Endodermal cell (in vitro differentiated cells): Measurements from ENCODE around the gene NUP42. TPM values are rescaled to one million over a fixed set of nuclear protein-coding genes. Genes with fewer than 3 reads are reported as not detected.

ENCODE experiments used
- DNase-seq: peaks from one replicate; pipeline ENCODE4 v3.0.0-alpha.2; 2017
- H3K27ac ChIP-seq: 2 replicates; pipeline ENCODE4 v1.5.1; 2013; ENCODE audit warnings: mild to moderate bottlenecking, low read depth, low read length, moderate library complexity
- H3K27me3 ChIP-seq: 2 replicates; pipeline ENCODE4 v1.6.1; 2013; ENCODE audit warnings: mild to moderate bottlenecking, low read length, moderate library complexity; ENCODE audit not compliant: insufficient read depth, control insufficient read depth, poor library complexity, severe bottlenecking
- H3K36me3 ChIP-seq: 2 replicates; pipeline ENCODE4 v1.7.0; 2013; ENCODE audit warnings: mild to moderate bottlenecking, low read length, moderate library complexity; ENCODE audit not compliant: control insufficient read depth, insufficient read depth
- H3K4me1 ChIP-seq: one replicate; pipeline ENCODE4 v1.7.0; 2013; ENCODE audit warnings: low read length; ENCODE audit not compliant: control insufficient read depth, insufficient read depth
- H3K4me3 ChIP-seq: 2 replicates; pipeline ENCODE4 v1.5.1; 2013; ENCODE audit warnings: mild to moderate bottlenecking, low read length, moderate library complexity
- H3K9ac ChIP-seq: 2 replicates; pipeline ENCODE4 v1.6.1; 2013; ENCODE audit warnings: mild to moderate bottlenecking, low read length, moderate library complexity; ENCODE audit not compliant: poor library complexity, severe bottlenecking; ENCODE audit errors: extremely low read depth
- H3K9me3 ChIP-seq: 2 replicates; pipeline ENCODE4 v1.6.1; 2013; ENCODE audit warnings: mild to moderate bottlenecking, low read length, moderate library complexity; ENCODE audit not compliant: control insufficient read depth
- H3K27ac Mint-ChIP-seq: 2 replicates; pipeline ENCODE4 v1.8.0; 2020; ENCODE audit warnings: mixed read lengths
- H3K27me3 Mint-ChIP-seq: 2 replicates; pipeline ENCODE4 v1.8.0; 2021; ENCODE audit warnings: mild to moderate bottlenecking, mixed read lengths; ENCODE audit not compliant: insufficient read depth
- H3K36me3 Mint-ChIP-seq: 2 replicates; pipeline ENCODE4 v1.8.0; 2020; ENCODE audit warnings: low read depth, mixed read lengths
- H3K4me1 Mint-ChIP-seq: 2 replicates; pipeline ENCODE4 v1.8.0; 2020; ENCODE audit warnings: mixed read lengths
- H3K4me3 Mint-ChIP-seq: 2 replicates; pipeline ENCODE4 v1.8.0; 2020; ENCODE audit warnings: mild to moderate bottlenecking, moderate library complexity, mixed read lengths
- H3K9me3 Mint-ChIP-seq: 2 replicates; pipeline ENCODE4 v1.8.0; 2020; ENCODE audit warnings: mild to moderate bottlenecking, mixed read lengths
- WGBS, 2 experiments: methylation state at CpG; one replicate each; pipeline versions ENCODE4 v1.1.5 to v1.1.7; 2013; ENCODE audit warnings: missing lambda C conversion rate in 2 of 2, mixed read lengths in 1 of 2; ENCODE audit not compliant: insufficient coverage in 1 of 2, insufficient read length in 1 of 2; 5-methylcytosine and 5-hydroxymethylcytosine counted together
- total RNA-seq, 2 donors: library from RNA; stranded (reverse); fragmentation: NEBNext Ultra II Directional in 1 of 2; extraction: Animal tissue kit (Norgen Biotek cat#: 25700) in 1 of 2; gene quantifications; 2 replicates in 1 of 2; 3 replicates in 1 of 2; pipeline ENCODE4 v1.2.1, GENCODE V29; 2021
- TF ChIP-seq, protein P1 (sequence below): fragments of 200-600 bp; sonication (generic); conservative IDR thresholded peaks from 2 replicates; pipeline ENCODE4 v1.5.0; 2021; ENCODE audit warnings: antibody characterized with exemption, mild to moderate bottlenecking

The NUP42 gene
- total RNA-seq, 2 donors from 2014 or later: 26.3 to 31.3 TPM

DNA sequence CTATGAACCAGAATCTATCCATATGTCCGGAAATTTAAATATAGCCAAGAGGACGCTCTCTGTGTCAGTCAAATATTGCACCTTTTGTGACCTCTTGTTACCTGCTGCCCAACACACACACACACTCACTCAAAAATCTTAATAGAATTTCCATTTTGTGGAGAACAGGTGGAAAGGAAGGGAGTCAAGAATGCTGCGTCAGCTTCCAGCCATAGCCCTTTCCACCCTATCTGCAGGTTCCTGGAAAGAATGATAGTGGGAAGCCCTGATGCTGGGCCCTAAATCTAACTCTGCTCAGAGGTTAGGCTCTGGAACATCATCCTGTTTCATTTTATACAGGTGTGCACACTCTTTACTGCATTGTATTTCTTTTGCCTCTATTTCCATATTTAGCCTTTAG is 55.2 kb downstream of the NUP42 start:
- DNase-seq: no peak
- Histone ChIP-seq H3K4me1 (no peaks in the 10 kb centered on the region), H3K36me3 (no peaks in the 10 kb centered on the region), H3K27me3 (no peaks in the 10 kb centered on the region), H3K27ac (no peak overlapping the region), H3K4me3 (no peak overlapping the region), H3K9me3 (no peaks in the 10 kb centered on the region), H3K9ac (no peak overlapping the region)
- Mint-ChIP-seq H3K9me3 (no peaks in the 10 kb centered on the region), H3K27me3 (no peaks in the 10 kb centered on the region), H3K27ac (no peak overlapping the region), H3K36me3 (no peaks in the 10 kb centered on the region), H3K4me1 (peaks cover 9% of the 10 kb centered on the region), H3K4me3 (no peak overlapping the region)
- TF ChIP-seq, protein P1, sequence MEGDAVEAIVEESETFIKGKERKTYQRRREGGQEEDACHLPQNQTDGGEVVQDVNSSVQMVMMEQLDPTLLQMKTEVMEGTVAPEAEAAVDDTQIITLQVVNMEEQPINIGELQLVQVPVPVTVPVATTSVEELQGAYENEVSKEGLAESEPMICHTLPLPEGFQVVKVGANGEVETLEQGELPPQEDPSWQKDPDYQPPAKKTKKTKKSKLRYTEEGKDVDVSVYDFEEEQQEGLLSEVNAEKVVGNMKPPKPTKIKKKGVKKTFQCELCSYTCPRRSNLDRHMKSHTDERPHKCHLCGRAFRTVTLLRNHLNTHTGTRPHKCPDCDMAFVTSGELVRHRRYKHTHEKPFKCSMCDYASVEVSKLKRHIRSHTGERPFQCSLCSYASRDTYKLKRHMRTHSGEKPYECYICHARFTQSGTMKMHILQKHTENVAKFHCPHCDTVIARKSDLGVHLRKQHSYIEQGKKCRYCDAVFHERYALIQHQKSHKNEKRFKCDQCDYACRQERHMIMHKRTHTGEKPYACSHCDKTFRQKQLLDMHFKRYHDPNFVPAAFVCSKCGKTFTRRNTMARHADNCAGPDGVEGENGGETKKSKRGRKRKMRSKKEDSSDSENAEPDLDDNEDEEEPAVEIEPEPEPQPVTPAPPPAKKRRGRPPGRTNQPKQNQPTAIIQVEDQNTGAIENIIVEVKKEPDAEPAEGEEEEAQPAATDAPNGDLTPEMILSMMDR: no peak
- WGBS, 2 experiments: 88 to 89% methylated on average over 1 to 3 of the region's 3 CpGs

DNA sequence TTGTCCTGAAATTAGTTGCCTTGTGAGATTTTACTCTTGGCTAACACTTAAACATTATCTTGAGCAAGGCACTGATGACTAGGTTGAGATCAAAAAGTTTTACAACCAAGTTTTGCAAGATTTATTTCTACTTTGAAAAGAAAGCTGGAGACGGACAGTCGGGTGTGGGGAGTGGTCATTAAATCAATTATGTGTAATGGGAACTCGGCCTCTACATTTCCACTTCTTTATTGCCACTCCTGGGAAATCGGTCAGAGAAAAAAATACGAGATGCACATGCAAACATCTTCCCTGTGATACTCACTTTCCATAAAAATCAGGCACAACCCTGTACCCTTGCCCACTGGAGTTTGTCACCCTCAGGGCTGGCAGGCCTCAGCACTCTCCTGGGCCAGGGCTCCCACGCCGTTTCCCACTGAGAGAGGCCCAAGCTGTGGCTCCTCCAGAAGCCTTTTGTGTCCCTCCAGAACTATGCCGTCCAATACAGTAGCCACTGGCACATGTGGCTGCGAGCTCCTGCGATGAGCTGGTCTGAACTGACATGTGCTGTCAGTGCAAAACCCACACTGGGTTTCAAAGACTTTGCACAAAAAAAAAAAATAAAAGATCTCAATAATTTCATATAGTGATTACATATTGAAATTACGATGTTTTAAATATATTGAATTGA is 57.3 kb downstream of the NUP42 start:
- no peaks in the 10 kb centered on the region for H3K9me3 ChIP-seq
- H3K4me3 ChIP-seq: no peak overlapping the region
- no peaks in the 10 kb centered on the region for H3K36me3 ChIP-seq

DNA sequence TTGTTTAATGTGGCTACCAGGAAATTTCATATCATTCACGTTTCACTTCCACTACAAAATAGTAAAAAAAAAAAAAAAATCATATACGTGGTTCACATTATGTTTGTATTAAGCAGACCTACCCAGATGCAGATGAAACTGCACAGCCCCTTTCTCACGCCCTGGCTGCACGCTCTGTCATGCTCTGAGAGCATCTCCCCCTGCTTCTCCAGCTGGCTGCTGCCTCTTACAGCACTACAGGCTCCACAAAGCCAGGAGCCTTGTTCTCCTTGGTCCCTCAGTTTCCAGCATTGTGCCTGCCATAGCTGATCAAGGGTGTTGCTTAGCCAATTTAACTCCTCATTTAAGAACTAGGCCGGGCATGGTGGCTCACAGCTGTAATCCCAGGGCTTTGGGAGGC is 57.9 kb downstream of the NUP42 start:
- Mint-ChIP-seq H3K27ac (no peak overlapping the region), H3K9me3 (no peaks in the 10 kb centered on the region), H3K27me3 (no peaks in the 10 kb centered on the region), H3K4me3 (no peak overlapping the region), H3K4me1 (no peaks in the 10 kb centered on the region), H3K36me3 (no peaks in the 10 kb centered on the region)
- 82 to 93% methylated on average over 3 to 5 of the region's 5 CpGs for WGBS, 2 experiments
- Histone ChIP-seq H3K36me3 (no peaks in the 10 kb centered on the region), H3K9me3 (no peaks in the 10 kb centered on the region), H3K4me3 (no peak overlapping the region), H3K4me1 (no peaks in the 10 kb centered on the region), H3K27me3 (no peaks in the 10 kb centered on the region), H3K27ac (no peak overlapping the region), H3K9ac (no peak overlapping the region)
- DNase-seq: no peak
- TF ChIP-seq, protein P1: no peak

More for the DNA sequence above, 57.3 kb downstream of the NUP42 start:
- Mint-ChIP-seq H3K4me1 (no peaks in the 10 kb centered on the region), H3K27ac (no peak overlapping the region), H3K27me3 (no peaks in the 10 kb centered on the region), H3K36me3 (no peaks in the 10 kb centered on the region), H3K4me3 (no peak overlapping the region), H3K9me3 (no peaks in the 10 kb centered on the region)
- Histone ChIP-seq H3K27me3 (no peaks in the 10 kb centered on the region), H3K4me1 (no peaks in the 10 kb centered on the region), H3K27ac (no peak overlapping the region), H3K9ac (no peak overlapping the region)
- no peak for DNase-seq
- TF ChIP-seq, protein P1: no peak
- 92 to 95% methylated on average over 3 to 9 of the region's 11 CpGs for WGBS, 2 experiments
